Activated T-helper 2 cell treated with anti-CD3 and anti-CD28 coated beads, Interferon-gamma antibody, Interleukin-2, Interleukin-4, amounts not matched to agents 10 μg/mL and 5 μg/mL and 100 μg/mL, durations not matched to agents 14 hours and 24 hours and 36 hours (primary cell): Measurements from ENCODE around the gene MRS2. TPM values are rescaled to one million over a fixed set of nuclear protein-coding genes. Genes with fewer than 3 reads are reported as not detected.

Experiments
- total RNA-seq: library from RNA; stranded (reverse); gene quantifications from 2 replicates; pipeline ENCODE4 v1.2.3, GENCODE V29; 2022

The MRS2 gene
- total RNA-seq, 1 donor from 2014 or later = 30.5 TPM

Other genes with a start within 250 kb of the MRS2 start
- not detected in 2 replicates for gene DCDC2, start 44.9 kb upstream of the MRS2 start, total RNA-seq
- gene GPLD1, start 86.6 kb downstream of the MRS2 start, total RNA-seq = 0.39 and 0.48 TPM in 2 replicates
- 11.4 and 12.3 TPM in 2 replicates for gene ALDH5A1, start 92.0 kb downstream of the MRS2 start, total RNA-seq
- gene KIAA0319, start 243.3 kb downstream of the MRS2 start, total RNA-seq = not detected in 2 replicates